Nephron (organoid): ENCODE results near the gene ZBTB20.

Source experiments
- H3K27ac Mint-ChIP-seq, 3 experiments: 2 replicates each; pipeline ENCODE4 v1.8.0; 2020; ENCODE audit warnings: mixed read lengths in 3 of 3, mild to moderate bottlenecking in 2 of 3, moderate library complexity in 1 of 3
- H3K27me3 Mint-ChIP-seq: 2 replicates; pipeline ENCODE4 v1.8.0; 2021; ENCODE audit warnings: low read depth, mild to moderate bottlenecking, moderate library complexity, mixed read lengths
- H3K36me3 Mint-ChIP-seq: 2 replicates; pipeline ENCODE4 v1.8.0; 2020; ENCODE audit warnings: low read depth, mixed read lengths
- H3K4me1 Mint-ChIP-seq: 2 replicates; pipeline ENCODE4 v1.8.0; 2020; ENCODE audit warnings: mixed read lengths
- H3K4me3 Mint-ChIP-seq, 3 experiments: 2 replicates each; pipeline ENCODE4 v1.8.0; 2020; ENCODE audit warnings: mild to moderate bottlenecking in 3 of 3, mixed read lengths in 3 of 3, moderate library complexity in 2 of 3
- H3K9me3 Mint-ChIP-seq: 2 replicates; pipeline ENCODE4 v1.8.0; 2020; ENCODE audit warnings: mixed read lengths
- TF ChIP-seq, protein P1 (sequence below), 3 experiments: fragments of 200-600 bp; sonication (generic); IDR thresholded peaks; one replicate each; pipeline ENCODE4 v1.5.0; 2021; ENCODE audit warnings: antibody characterized with exemption in 3 of 3; ENCODE audit not compliant: unreplicated experiment in 3 of 3

ZBTB20 gene

DNA sequence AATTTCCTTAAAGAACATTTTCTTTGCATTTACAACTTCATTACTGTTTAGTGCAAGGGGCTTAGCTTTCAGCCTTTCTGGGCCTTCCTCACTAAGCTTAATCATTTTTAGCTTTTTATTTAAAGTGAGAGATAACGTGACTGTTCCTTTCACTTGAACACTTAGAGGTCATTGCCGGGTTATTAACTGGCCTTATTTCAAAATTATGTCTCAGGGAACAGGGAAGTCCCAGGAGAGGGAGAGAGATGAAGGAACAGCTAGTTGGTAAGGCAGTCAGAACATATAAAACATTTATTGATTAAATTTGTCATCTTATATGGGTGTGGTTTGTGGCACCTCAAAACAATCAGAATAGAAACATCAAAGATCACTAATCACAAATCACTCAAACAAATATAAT is 584.5 kb downstream of the ZBTB20 start:
- Mint-ChIP-seq H3K4me1 (no peaks in the 10 kb centered on the region), H3K27me3 (no peaks in the 10 kb centered on the region), H3K9me3 (peaks cover 5% of the 10 kb centered on the region), H3K27ac (no peak overlapping the region), H3K4me3 (no peak overlapping the region), H3K36me3 (peaks cover 15% of the 10 kb centered on the region)
- TF ChIP-seq, protein P1, sequence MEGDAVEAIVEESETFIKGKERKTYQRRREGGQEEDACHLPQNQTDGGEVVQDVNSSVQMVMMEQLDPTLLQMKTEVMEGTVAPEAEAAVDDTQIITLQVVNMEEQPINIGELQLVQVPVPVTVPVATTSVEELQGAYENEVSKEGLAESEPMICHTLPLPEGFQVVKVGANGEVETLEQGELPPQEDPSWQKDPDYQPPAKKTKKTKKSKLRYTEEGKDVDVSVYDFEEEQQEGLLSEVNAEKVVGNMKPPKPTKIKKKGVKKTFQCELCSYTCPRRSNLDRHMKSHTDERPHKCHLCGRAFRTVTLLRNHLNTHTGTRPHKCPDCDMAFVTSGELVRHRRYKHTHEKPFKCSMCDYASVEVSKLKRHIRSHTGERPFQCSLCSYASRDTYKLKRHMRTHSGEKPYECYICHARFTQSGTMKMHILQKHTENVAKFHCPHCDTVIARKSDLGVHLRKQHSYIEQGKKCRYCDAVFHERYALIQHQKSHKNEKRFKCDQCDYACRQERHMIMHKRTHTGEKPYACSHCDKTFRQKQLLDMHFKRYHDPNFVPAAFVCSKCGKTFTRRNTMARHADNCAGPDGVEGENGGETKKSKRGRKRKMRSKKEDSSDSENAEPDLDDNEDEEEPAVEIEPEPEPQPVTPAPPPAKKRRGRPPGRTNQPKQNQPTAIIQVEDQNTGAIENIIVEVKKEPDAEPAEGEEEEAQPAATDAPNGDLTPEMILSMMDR (IDR thresholded peaks at IDR 0.05; ENCODE audit: unreplicated experiment in 3 of 3), result no peak

DNA sequence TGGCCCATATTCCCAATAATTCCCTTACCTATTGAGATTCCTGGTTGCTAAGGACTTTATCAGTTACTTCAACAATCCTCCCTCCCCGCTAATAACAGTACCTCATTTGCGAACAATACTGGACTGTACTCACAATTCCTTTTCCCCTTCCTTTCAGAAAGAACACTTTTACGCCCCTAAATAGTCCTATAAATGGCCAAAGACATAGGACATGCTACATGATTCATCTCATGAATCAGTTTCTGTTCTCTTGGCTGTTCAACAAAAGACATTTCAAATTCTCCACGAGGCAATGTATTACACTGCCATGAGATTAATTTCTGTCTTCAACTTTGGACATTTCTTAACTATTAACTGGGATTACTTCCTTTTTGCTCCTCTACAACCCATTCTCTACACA is 588.8 kb downstream of the ZBTB20 start:
- no peak overlapping the region for H3K4me3 Mint-ChIP-seq
- peaks cover 4% of the 10 kb centered on the region for H3K36me3 Mint-ChIP-seq
- no peaks in the 10 kb centered on the region for H3K27me3 Mint-ChIP-seq
- peaks cover 5% of the 10 kb centered on the region for H3K9me3 Mint-ChIP-seq
- H3K27ac Mint-ChIP-seq, result no peak overlapping the region
- no peaks in the 10 kb centered on the region for H3K4me1 Mint-ChIP-seq
- TF ChIP-seq, protein P1 (IDR thresholded peaks at IDR 0.05; ENCODE audit: unreplicated experiment in 3 of 3), result no peak

DNA sequence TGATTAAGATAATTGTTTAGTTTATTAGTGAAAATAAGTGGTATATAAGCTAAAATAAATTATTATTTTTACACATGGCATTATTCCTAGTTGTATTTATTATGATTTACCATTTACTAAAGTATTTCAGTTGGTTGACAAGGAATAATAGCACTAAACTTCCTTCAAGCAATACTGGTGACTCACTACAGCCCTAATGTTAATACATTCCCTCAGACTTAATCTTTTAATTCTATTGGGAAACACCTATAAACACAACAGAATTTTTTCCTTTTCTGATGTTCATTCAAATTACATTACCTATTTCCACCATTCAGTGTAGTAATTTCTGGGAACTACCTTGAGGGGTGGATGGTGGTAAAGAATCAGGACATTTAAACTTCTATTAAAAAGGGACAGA is 589.3 kb downstream of the ZBTB20 start:
- Mint-ChIP-seq H3K27me3 (no peaks in the 10 kb centered on the region), H3K36me3 (peaks cover 4% of the 10 kb centered on the region), H3K27ac (no peak overlapping the region), H3K4me1 (no peaks in the 10 kb centered on the region), H3K4me3 (no peak overlapping the region), H3K9me3 (peaks cover 5% of the 10 kb centered on the region)
- TF ChIP-seq, protein P1 (IDR thresholded peaks at IDR 0.05; ENCODE audit: unreplicated experiment in 3 of 3), result no peak

- H3K27me3 Mint-ChIP-seq, result no peaks in the 10 kb centered on the region
- TF ChIP-seq, protein P1 (IDR thresholded peaks at IDR 0.05; ENCODE audit: unreplicated experiment in 3 of 3), result no peak
- no peak overlapping the region for H3K4me3 Mint-ChIP-seq
- H3K4me1 Mint-ChIP-seq, result no peaks in the 10 kb centered on the region
- no peak overlapping the region for H3K27ac Mint-ChIP-seq
- H3K9me3 Mint-ChIP-seq, result no peaks in the 10 kb centered on the region
- no peaks in the 10 kb centered on the region for H3K36me3 Mint-ChIP-seq
Observed at GRCh38 chr3:114556657-114557213, 590.4 kb downstream of the ZBTB20 start.

DNA sequence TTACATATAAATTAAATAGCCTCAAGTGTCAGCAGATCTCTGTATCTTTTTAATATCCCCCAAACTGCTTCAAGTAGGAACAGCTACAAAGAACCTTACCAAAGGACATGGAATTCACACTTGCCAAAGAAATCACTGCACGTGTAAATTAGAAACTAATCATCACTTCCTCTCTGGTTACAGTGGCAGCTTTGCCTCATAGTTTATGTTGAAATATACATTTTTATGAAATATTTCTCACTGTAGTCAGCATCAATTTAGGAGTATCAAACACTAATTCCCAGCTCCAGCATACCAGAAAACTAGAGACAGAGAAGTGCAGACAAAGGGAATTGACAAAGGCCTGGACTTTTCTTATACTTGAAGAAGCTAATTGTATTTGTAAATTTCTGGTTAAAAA is 592.4 kb downstream of the ZBTB20 start:
- Mint-ChIP-seq H3K9me3 (no peaks in the 10 kb centered on the region), H3K4me1 (no peaks in the 10 kb centered on the region), H3K4me3 (no peak overlapping the region), H3K27ac (no peak overlapping the region), H3K27me3 (no peaks in the 10 kb centered on the region), H3K36me3 (no peaks in the 10 kb centered on the region)
- TF ChIP-seq, protein P1 (IDR thresholded peaks at IDR 0.05; ENCODE audit: unreplicated experiment in 3 of 3), result no peak

GRCh38 chr3:114553949-114554593 is 593.0 kb downstream of the ZBTB20 start:
- Mint-ChIP-seq H3K4me1 (no peaks in the 10 kb centered on the region), H3K27me3 (no peaks in the 10 kb centered on the region), H3K27ac (no peak overlapping the region), H3K36me3 (no peaks in the 10 kb centered on the region), H3K9me3 (no peaks in the 10 kb centered on the region), H3K4me3 (no peak overlapping the region)
- TF ChIP-seq, protein P1 (IDR thresholded peaks at IDR 0.05; ENCODE audit: unreplicated experiment in 3 of 3), result no peak
